Activated naive CD8-positive, alpha-beta T cell (primary cell): ENCODE measurements around the gene WDFY1.
"Not testable (repeated sequence)": the region's sequence is repeated elsewhere in the genome, so short reads cannot be mapped to it uniquely, and the experiment has no call there.

ENCODE experiments used
- H3K27ac Mint-ChIP-seq: one replicate; pipeline ENCODE4 v1.8.0; 2021; ENCODE audit warnings: mixed read lengths
- H3K27me3 Mint-ChIP-seq: one replicate; pipeline ENCODE4 v1.8.0; 2021; ENCODE audit warnings: mixed read lengths
- H3K36me3 Mint-ChIP-seq: one replicate; pipeline ENCODE4 v1.8.0; 2021; ENCODE audit warnings: mixed read lengths
- H3K4me1 Mint-ChIP-seq: one replicate; pipeline ENCODE4 v1.8.0; 2021; ENCODE audit warnings: low read depth, mixed read lengths
- H3K4me3 Mint-ChIP-seq: one replicate; pipeline ENCODE4 v1.8.0; 2021; ENCODE audit warnings: mild to moderate bottlenecking, mixed read lengths
- H3K9me3 Mint-ChIP-seq: one replicate; pipeline ENCODE4 v1.8.0; 2021; ENCODE audit warnings: low read depth, mixed read lengths

Gene WDFY1

DNA sequence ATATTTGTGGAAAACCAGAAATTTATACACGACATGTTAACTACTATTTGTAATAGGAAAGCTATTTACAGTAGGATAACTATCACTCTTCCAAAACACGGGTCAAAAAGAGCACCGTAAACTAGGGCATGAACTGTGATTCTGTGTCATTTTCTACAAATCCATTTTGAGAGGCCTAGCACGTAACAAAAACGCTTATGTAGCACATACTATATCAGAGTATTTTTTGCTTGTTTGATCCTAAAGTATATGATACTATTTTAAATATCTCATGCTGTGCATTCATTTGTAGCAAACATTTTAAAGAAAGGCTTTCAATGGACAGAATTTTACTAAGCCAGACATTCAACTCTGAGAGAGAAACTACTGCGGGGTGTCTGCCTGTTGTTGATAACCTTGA lies 45.1 kb downstream of the WDFY1 start:
- Mint-ChIP-seq H3K27me3 (no peaks in the 10 kb centered on the region), H3K9me3 (no peaks in the 10 kb centered on the region), H3K27ac (no peak overlapping the region), H3K4me3 (no peak overlapping the region), H3K4me1 (peaks cover 9% of the 10 kb centered on the region), H3K36me3 (peaks cover 19% of the 10 kb centered on the region)

- Mint-ChIP-seq H3K27ac (peak overlapping the region; percentile 16), H3K27me3 (no peaks in the 10 kb centered on the region), H3K4me1 (peaks cover 9% of the 10 kb centered on the region), H3K4me3 (no peak overlapping the region), H3K36me3 (peaks cover 23% of the 10 kb centered on the region), H3K9me3 (no peaks in the 10 kb centered on the region)
Observed at GRCh38 chr2:223897669-223898330, 47.3 kb downstream of the WDFY1 start.

DNA sequence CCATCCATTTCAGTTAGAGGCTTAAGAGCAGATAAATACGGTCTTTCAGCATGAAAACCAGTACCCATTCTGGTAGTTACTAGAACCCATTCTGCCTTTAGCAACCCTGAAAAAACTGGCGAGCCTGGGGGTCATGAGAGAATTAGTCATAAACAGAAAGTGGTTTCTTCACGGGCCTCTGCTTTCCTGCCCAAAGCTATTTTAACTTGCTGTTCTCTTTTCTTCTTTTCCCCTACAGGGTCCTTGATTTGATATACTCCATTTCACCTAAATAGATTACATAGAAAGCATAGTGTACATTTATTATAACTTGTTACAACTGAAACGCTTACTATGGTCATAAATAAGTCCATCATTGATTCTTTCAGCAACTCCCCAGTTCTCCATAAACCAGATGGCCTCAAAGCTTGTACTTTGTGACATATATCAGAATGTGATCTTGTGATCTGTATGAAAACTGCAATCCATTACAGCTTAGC lies 48.3 kb downstream of the WDFY1 start:
- no peaks in the 10 kb centered on the region for H3K27me3 Mint-ChIP-seq
- no peaks in the 10 kb centered on the region for H3K9me3 Mint-ChIP-seq
- peaks cover 26% of the 10 kb centered on the region for H3K36me3 Mint-ChIP-seq
- peak overlapping the region; percentile 41 for H3K27ac Mint-ChIP-seq
- peaks cover 9% of the 10 kb centered on the region for H3K4me1 Mint-ChIP-seq
- no peak overlapping the region for H3K4me3 Mint-ChIP-seq

DNA sequence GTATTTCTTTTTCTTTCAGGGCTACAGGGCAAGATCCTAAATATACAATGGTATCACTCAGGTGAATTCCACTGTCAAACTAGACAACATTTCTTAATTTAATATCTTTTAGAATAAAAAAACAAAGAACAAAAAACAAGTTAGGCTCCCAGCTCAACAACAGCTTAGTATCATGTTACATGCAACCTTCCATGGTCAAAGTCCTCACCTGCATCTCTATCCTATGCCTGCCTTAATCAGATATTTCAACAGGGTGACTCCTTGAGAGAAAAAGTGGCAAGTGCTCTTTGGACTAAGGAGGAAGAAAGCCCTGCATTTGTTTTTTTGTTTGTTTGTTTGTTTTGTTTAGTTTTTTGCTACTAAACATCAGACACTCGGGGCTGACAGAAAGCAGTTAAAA lies 50.2 kb downstream of the WDFY1 start:
- Mint-ChIP-seq H3K27me3 (no peaks in the 10 kb centered on the region), H3K36me3 (peaks cover 29% of the 10 kb centered on the region), H3K9me3 (no peaks in the 10 kb centered on the region), H3K4me1 (peaks cover 9% of the 10 kb centered on the region), H3K27ac (no peak overlapping the region), H3K4me3 (no peak overlapping the region)

GRCh38 chr2:223894009-223894408 lies 51.1 kb downstream of the WDFY1 start:
- peaks cover 32% of the 10 kb centered on the region for H3K36me3 Mint-ChIP-seq
- no peaks in the 10 kb centered on the region for H3K27me3 Mint-ChIP-seq

GRCh38 chr2:223890721-223891120 lies 54.4 kb downstream of the WDFY1 start:
- no peaks in the 10 kb centered on the region for H3K27me3 Mint-ChIP-seq
- H3K4me1 Mint-ChIP-seq, result peaks cover 2% of the 10 kb centered on the region
- H3K4me3 Mint-ChIP-seq, result no peak overlapping the region
- H3K9me3 Mint-ChIP-seq, result no peaks in the 10 kb centered on the region
- peaks cover 30% of the 10 kb centered on the region for H3K36me3 Mint-ChIP-seq
- no peak overlapping the region for H3K27ac Mint-ChIP-seq

More at GRCh38 chr2:223894009-223894408, 51.1 kb downstream of the WDFY1 start:
- no peak overlapping the region for H3K4me3 Mint-ChIP-seq
- peaks cover 11% of the 10 kb centered on the region for H3K4me1 Mint-ChIP-seq
- H3K9me3 Mint-ChIP-seq, result no peaks in the 10 kb centered on the region
- no peak overlapping the region for H3K27ac Mint-ChIP-seq

GRCh38 chr2:223889229-223889628 lies 55.9 kb downstream of the WDFY1 start:
- peaks cover 2% of the 10 kb centered on the region for H3K4me1 Mint-ChIP-seq
- no peaks in the 10 kb centered on the region for H3K9me3 Mint-ChIP-seq
- H3K36me3 Mint-ChIP-seq, result peaks cover 26% of the 10 kb centered on the region
- no peak overlapping the region for H3K27ac Mint-ChIP-seq
- no peak overlapping the region for H3K4me3 Mint-ChIP-seq
- H3K27me3 Mint-ChIP-seq, result no peaks in the 10 kb centered on the region

DNA sequence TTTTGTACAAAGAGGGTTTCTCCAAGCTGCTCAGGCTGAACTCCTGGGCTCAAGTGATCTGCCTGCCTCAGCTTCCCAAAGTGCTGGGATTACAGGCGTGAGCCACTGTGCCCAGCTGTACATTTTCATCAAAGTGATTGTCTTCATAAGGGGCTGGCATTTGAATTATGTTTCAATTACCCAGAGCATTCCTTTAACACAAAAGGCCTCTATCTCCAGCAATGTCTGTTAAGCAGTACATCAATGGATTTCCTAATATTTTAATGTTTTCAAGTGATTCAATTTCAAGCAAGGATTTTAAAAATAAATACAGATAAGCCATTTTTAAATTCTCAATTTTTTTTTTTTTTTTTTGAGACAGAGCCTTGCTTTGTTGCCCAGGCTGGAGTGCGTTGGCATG lies 56.9 kb downstream of the WDFY1 start:
- Mint-ChIP-seq H3K4me3 (no peak overlapping the region), H3K36me3 (peaks cover 27% of the 10 kb centered on the region), H3K9me3 (no peaks in the 10 kb centered on the region), H3K4me1 (peaks cover 2% of the 10 kb centered on the region), H3K27me3 (no peaks in the 10 kb centered on the region), H3K27ac (no peak overlapping the region)

GRCh38 chr2:223887127-223887526 lies 58.0 kb downstream of the WDFY1 start:
- peaks cover 21% of the 10 kb centered on the region for H3K36me3 Mint-ChIP-seq
- H3K27me3 Mint-ChIP-seq, result no peaks in the 10 kb centered on the region
- H3K9me3 Mint-ChIP-seq, result no peaks in the 10 kb centered on the region
- no peak overlapping the region for H3K4me3 Mint-ChIP-seq
- no peak overlapping the region for H3K27ac Mint-ChIP-seq
- H3K4me1 Mint-ChIP-seq, result peaks cover 2% of the 10 kb centered on the region

DNA sequence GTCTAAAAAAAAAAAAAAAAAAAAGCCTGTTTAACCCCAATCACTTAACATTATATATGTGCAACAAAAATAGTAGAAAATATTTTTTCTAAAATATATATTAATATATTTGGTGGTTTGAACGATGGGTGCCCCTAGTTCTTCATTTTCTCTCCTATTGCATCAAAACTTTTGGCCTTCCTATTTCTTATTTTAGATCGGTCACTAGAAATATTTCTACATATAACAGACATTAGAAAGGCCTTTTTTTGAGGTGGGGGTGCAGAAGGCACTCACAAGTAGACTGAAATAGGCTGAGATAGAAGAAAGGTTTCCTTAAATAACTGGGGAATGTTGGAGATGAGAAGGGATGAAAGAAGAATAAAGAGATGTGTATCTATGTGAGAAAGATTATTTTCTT lies 58.4 kb downstream of the WDFY1 start:
- Mint-ChIP-seq H3K27ac (no peak overlapping the region), H3K9me3 (no peaks in the 10 kb centered on the region), H3K4me1 (peaks cover 2% of the 10 kb centered on the region), H3K27me3 (no peaks in the 10 kb centered on the region), H3K36me3 (peaks cover 23% of the 10 kb centered on the region), H3K4me3 (no peak overlapping the region)

DNA sequence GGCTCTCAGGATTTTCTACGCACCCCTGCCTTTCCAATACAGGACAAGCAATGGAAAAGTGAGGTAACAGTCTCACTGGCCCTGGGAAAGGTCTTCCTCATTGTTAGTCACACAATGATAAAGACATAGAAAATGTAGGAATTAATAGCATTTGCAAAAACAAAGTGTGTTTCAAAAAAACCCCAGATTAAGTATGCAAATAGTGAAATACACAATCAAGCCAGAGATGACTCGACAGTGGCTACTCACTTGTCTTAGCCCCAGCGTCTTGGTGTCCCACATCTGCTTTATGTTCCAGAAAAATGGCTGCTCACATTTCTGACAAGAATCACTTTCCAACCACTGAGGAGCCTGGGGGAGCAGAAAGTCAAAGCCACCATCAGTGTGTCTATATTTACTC lies 60.7 kb downstream of the WDFY1 start:
- Mint-ChIP-seq H3K27me3 (no peaks in the 10 kb centered on the region), H3K4me3 (no peak overlapping the region), H3K27ac (no peak overlapping the region), H3K4me1 (peaks cover under 1% of the 10 kb centered on the region), H3K9me3 (no peaks in the 10 kb centered on the region), H3K36me3 (peaks cover 20% of the 10 kb centered on the region)

DNA sequence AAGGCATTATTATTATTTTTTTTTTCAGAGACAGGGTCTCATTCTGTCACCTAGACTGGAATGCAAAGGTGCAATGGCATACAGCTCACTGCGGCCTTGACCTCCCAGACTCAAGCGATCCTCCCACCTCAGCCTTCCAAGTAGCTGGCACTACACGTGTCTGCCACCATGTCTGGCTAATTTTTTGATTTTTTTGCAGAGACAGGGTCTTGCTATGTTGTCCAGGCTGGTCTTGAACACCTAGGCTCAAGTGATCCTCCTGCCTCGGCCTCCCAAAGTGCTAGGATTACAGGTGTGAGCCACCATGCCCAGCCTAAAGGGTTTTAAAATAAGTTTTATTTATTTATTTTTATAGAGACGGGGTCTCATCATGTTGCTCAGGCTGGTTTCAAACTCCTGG lies 62.4 kb downstream of the WDFY1 start:
- no peaks in the 10 kb centered on the region for H3K27me3 Mint-ChIP-seq
- H3K27ac Mint-ChIP-seq, result no peak overlapping the region
- no peaks in the 10 kb centered on the region for H3K9me3 Mint-ChIP-seq

DNA sequence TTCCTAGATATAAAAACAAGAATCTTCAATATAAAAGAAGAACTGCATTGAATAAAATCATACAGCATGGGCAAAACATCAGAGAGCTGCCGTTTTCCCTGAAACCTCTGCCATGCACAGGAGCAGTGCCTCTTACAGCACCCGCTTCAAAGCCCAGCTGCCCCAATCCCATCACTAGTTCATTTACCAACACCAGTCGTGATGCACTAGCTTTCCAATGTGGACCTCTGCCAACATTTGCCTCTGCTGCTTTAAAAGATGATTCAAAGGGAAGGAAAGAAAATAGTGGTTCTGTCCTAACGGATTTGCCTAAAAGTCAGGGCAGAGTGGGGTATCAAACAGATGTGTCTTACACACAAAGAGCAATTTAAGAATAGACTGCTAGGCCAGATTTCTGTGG lies 64.3 kb downstream of the WDFY1 start:
- H3K4me1 Mint-ChIP-seq, result no peaks in the 10 kb centered on the region
- H3K4me3 Mint-ChIP-seq, result no peak overlapping the region
- no peak overlapping the region for H3K27ac Mint-ChIP-seq
- peaks cover 10% of the 10 kb centered on the region for H3K36me3 Mint-ChIP-seq
- H3K27me3 Mint-ChIP-seq, result no peaks in the 10 kb centered on the region
- no peaks in the 10 kb centered on the region for H3K9me3 Mint-ChIP-seq

More for the DNA sequence above, 62.4 kb downstream of the WDFY1 start:
- Mint-ChIP-seq H3K4me3 (no peak overlapping the region), H3K4me1 (no peaks in the 10 kb centered on the region), H3K36me3 (peaks cover 16% of the 10 kb centered on the region)

GRCh38 chr2:223877721-223878410 lies 67.3 kb downstream of the WDFY1 start:
- Mint-ChIP-seq H3K4me1 (no peaks in the 10 kb centered on the region), H3K27ac (no peak overlapping the region), H3K9me3 (no peaks in the 10 kb centered on the region), H3K36me3 (peaks cover 15% of the 10 kb centered on the region), H3K27me3 (no peaks in the 10 kb centered on the region), H3K4me3 (no peak overlapping the region)

- H3K36me3 Mint-ChIP-seq, result peaks cover 21% of the 10 kb centered on the region
- H3K27me3 Mint-ChIP-seq, result no peaks in the 10 kb centered on the region
- no peaks in the 10 kb centered on the region for H3K4me1 Mint-ChIP-seq
- H3K27ac Mint-ChIP-seq, result no peak overlapping the region
- H3K9me3 Mint-ChIP-seq, result no peaks in the 10 kb centered on the region
- H3K4me3 Mint-ChIP-seq, result no peak overlapping the region
Observed at GRCh38 chr2:223873672-223874071, 71.5 kb downstream of the WDFY1 start.

GRCh38 chr2:223872772-223873171 lies 72.4 kb downstream of the WDFY1 start:
- H3K36me3 Mint-ChIP-seq, result peaks cover 21% of the 10 kb centered on the region
- H3K9me3 Mint-ChIP-seq, H3K4me1 Mint-ChIP-seq, H3K27ac Mint-ChIP-seq, H3K4me3 Mint-ChIP-seq, H3K27me3 Mint-ChIP-seq: not testable (repeated sequence)
